ENCODE data around the gene FEN1. TPM values are rescaled to one million over a fixed set of nuclear protein-coding genes. Genes with fewer than 3 reads are reported as not detected.

FEN1 gene
- total and polyA plus RNA-seq, 2 of the 13 experiments (the other 11 are each of a cell fraction or from before 2014, with no cell fraction given): 12.4 to 102 TPM

DNA sequence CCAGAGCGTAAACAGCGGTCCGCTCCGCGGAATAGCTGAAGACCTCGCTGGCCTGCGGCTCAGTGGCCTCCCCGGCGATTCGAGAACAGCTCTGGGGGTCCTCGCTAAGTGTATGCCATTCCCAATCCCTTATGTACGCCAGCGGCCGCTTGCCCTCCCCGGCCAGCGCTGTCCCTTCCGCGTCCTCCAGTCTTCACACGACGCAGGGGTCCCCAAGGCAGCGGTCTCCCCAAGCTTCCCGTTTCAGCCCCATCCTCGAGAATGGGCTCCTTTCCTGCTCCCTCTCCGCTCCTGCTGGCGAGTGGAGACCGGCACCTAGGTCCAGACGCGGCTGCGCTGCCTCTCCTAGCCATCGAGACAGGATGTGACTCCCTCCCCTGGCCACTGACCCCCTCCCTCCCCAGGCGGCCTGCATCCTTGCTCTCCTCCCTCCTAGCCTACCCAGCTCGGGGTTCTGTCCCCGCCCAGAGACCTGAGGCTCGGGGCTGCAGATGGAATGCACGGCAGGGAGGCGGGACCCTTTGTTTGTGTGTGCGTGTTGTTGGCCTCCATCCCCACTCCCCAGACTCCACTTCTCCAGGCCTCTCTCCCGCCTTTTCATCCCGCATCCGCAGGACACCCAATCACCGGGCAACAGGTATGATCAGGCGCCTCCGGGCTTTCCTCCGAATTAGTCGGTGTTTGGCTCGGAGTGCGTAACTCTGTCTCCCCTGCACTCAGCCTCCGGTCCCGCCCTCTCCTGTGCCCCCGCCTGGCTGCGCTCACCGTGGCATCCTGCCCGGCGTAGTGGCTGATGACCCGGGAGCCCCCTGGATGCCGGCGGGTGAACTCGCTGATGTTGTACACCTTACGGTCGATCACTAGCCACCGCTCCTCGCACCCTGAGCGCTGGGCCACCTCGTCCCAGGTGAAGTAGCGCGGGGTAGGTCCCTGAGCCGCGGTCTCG lies 23.4 kb downstream of the FEN1 start (continued):
- no peak for TF ChIP-seq HMGXB3 (CRISPR knock-in tag; IDR thresholded peaks at IDR 0.05; ENCODE audit: borderline replicate concordance)
- TF ChIP-seq AKAP8 (CRISPR knock-in tag; IDR thresholded peaks at IDR 0.05): no peak
- 0 out of 2 replicates have a peak, but pooled peaks have one; percentile 79 for TF ChIP-seq GTF3A (CRISPR knock-in tag; conservative IDR thresholded peaks at IDR 0.05)
- TF ChIP-seq JUND (CRISPR knock-in tag; IDR thresholded peaks at IDR 0.05): 0 out of 2 replicates have a peak, but pooled peaks have one; percentile 15
- TF ChIP-seq ZNF605 (CRISPR knock-in tag; IDR thresholded peaks at IDR 0.05): peak; percentile 16; the same call in 1 of the 2 replicates
- TF ChIP-seq, protein P1, sequence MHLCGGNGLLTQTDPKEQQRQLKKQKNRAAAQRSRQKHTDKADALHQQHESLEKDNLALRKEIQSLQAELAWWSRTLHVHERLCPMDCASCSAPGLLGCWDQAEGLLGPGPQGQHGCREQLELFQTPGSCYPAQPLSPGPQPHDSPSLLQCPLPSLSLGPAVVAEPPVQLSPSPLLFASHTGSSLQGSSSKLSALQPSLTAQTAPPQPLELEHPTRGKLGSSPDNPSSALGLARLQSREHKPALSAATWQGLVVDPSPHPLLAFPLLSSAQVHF (CRISPR knock-in tag; IDR thresholded peaks at IDR 0.05): peak; percentile 30
- no peak for TF ChIP-seq RXRB (CRISPR knock-in tag; IDR thresholded peaks at IDR 0.05; ENCODE audit: borderline replicate concordance)
- TF ChIP-seq RORA (CRISPR knock-in tag; IDR thresholded peaks at IDR 0.05): no peak
- TF ChIP-seq ZMYM4 (CRISPR knock-in tag; IDR thresholded peaks at IDR 0.05): no peak
- TF ChIP-seq ZNF263 (CRISPR knock-in tag; IDR thresholded peaks at IDR 0.05): 0 out of 2 replicates have a peak, but pooled peaks have one; percentile 8
- no peak for TF ChIP-seq TEAD2 (CRISPR knock-in tag; IDR thresholded peaks at IDR 0.05)
- TF ChIP-seq, protein P2, sequence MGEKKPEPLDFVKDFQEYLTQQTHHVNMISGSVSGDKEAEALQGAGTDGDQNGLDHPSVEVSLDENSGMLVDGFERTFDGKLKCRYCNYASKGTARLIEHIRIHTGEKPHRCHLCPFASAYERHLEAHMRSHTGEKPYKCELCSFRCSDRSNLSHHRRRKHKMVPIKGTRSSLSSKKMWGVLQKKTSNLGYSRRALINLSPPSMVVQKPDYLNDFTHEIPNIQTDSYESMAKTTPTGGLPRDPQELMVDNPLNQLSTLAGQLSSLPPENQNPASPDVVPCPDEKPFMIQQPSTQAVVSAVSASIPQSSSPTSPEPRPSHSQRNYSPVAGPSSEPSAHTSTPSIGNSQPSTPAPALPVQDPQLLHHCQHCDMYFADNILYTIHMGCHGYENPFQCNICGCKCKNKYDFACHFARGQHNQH (CRISPR knock-in tag; IDR thresholded peaks at IDR 0.05): no peak
- TF ChIP-seq ZNF446 (CRISPR knock-in tag; IDR thresholded peaks at IDR 0.05): no peak
- TF ChIP-seq ZSCAN31 (CRISPR knock-in tag; IDR thresholded peaks at IDR 0.05; ENCODE audit: low read depth): no peak
- TF ChIP-seq CENPX (CRISPR knock-in tag; IDR thresholded peaks at IDR 0.05): no peak
- TF ChIP-seq, protein P3, sequence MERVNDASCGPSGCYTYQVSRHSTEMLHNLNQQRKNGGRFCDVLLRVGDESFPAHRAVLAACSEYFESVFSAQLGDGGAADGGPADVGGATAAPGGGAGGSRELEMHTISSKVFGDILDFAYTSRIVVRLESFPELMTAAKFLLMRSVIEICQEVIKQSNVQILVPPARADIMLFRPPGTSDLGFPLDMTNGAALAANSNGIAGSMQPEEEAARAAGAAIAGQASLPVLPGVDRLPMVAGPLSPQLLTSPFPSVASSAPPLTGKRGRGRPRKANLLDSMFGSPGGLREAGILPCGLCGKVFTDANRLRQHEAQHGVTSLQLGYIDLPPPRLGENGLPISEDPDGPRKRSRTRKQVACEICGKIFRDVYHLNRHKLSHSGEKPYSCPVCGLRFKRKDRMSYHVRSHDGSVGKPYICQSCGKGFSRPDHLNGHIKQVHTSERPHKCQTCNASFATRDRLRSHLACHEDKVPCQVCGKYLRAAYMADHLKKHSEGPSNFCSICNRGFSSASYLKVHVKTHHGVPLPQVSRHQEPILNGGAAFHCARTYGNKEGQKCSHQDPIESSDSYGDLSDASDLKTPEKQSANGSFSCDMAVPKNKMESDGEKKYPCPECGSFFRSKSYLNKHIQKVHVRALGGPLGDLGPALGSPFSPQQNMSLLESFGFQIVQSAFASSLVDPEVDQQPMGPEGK (CRISPR knock-in tag; IDR thresholded peaks at IDR 0.05): no peak; the same call in 1 of the 2 replicates
- TF ChIP-seq ZNF777 (CRISPR knock-in tag; IDR thresholded peaks at IDR 0.05): no peak
- TF ChIP-seq ZBTB38 (CRISPR knock-in tag; IDR thresholded peaks at IDR 0.05): no peak
- no peak for TF ChIP-seq ZNF710 (CRISPR knock-in tag; IDR thresholded peaks at IDR 0.05; ENCODE audit: borderline replicate concordance)
